Measurements from ENCODE around the gene DPH3.

DPH3 gene

DNA sequence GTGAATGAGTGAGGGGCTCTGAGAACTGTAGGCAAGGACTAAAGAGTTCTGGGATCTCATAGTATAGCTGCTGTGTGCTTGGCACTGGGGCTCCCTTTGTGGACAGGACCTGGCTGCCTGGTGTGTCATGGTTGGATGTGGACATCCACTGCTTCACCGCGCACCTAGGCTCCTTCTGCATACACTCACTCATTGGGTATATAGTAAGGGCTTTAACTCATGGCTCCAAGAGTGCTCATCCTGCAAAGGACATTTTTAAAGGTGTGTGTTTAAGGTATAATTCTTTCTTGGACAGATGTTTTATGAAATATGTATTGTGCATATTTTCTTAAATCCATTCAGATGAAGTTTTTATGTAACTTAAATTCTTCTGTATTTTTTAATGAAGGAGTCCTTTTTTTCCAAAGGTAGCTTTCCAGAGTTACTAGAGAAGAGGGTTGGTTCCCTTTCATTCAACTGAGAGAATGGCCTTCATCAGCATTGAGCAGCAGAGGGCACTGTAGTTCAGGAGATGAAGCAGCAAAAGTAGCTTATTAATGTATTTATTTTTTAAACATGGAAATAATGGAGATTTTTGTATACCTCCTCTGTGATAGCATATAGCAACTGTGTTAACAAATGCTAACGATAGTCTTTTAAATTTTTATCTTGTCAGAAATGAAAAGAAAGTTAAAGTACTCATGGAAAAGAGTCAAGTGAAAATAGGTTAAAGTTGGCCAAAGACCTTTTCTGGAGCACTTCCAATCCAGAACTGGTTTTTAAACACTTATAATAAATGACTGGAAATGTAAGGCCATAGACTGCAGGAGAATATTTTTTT lies 25.5 kb upstream of the DPH3 start:
- DNase-seq, result peak; percentile 54

- DNase-seq, result no peak
These were observed 24.6 kb upstream of the DPH3 start for GRCh38 chr3:16289144-16289889.

- no peak for DNase-seq
These were observed 23.9 kb upstream of the DPH3 start for GRCh38 chr3:16288664-16289063.

DNA sequence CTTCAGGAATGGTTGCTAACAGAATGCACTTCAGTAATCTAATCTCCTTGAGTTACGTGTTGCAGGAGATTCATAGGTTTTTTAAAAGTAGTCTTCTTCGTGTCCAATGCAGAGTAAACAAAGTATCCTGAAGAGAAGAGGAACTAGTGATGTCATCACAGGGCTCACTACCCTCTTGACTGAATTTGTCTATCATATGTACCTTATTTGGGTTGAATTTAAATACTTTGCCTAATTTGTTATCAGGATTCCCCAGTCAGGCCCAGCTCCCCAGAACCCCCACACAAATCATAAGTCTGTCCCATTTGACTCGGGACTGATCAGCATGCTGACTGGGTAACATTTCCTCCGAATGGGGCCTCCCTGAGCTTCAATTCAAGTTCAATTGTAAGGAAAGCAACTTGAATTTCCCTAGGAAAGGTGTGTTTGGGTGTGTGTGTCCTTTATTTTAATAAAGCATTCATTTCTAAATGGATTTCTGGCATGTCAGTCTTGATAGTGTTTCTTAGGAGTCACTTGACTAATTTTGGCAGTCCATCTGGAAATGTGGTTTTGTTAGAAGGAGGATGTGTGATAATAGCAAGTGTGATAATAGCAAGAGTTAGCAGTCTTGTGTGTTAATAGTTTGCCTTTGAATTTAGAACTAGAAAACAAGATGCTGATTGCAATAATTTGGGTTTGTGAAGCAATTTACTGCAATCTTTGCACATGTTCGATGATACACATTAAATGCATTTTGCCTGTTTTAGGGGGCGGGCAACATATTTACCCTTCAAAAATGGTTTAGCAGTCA lies 22.2 kb upstream of the DPH3 start:
- no peak for DNase-seq

- DNase-seq, result no peak
These were observed 21.4 kb upstream of the DPH3 start for GRCh38 chr3:16286161-16286560.

GRCh38 chr3:16284633-16285032 lies 19.9 kb upstream of the DPH3 start:
- no peak for DNase-seq

DNA sequence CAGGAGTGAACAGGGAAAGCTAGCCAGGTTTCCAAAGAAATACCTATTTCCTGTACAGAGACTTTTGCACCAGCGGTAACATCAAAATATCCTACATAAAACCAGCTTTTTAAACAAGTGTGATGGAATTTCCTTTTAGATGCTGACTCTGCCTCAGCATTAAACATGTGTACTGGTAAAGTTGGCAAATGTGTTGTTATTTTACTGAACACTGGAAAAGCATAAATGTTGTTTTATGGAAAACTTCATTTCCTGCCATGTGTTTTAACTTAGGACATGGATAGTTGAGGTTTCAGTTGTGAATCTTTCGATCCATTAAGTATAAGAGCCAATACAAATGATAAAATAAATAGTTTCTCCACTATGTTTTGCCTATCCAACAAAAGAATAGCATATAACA lies 15.9 kb upstream of the DPH3 start:
- DNase-seq, result peak; percentile 38

GRCh38 chr3:16279010-16279801 lies 14.5 kb upstream of the DPH3 start:
- DNase-seq, result no peak

GRCh38 chr3:16277471-16277870 lies 12.7 kb upstream of the DPH3 start:
- DNase-seq, result no peak

DNA sequence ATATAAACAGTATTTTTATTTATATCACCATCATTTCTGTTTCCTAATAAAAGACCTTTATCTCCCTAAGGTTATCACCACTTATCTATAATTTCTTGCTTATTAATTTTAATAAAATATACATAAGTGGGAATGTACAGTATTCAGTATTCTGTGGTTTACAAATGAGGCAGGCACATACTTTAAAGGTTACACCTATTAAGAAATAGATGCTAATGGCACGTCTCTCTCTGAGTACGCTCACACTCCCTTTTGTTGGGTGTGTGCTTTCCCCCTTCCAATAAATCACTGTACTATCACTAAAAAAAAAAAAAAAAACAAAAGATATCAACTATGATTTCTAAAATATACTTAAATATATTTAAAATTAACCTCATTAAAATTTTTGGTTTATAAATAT lies 9.1 kb upstream of the DPH3 start:
- DNase-seq, result no peak

DNA sequence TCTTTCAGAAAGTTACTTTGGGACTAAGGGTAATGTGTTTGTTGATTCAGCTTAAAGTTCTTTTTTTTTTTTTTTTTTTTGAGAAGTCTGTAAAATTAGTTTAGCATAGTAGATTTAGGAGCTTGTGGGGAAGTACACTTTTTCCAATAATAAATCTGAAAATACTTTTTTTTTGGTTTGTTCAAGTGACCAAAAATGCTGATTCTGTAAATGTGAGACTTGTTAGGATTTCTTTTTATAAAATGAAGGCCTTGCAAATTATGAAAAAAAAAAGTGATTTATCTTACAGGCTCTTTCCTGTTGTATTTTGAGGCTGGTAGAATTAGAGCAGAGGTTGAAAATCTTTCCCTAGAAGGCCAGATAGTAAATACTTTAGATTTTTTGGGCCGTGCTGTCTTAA lies 7.8 kb upstream of the DPH3 start:
- DNase-seq, result no peak

GRCh38 chr3:16270855-16271254 lies 6.1 kb upstream of the DPH3 start:
- DNase-seq, result no peak

DNA sequence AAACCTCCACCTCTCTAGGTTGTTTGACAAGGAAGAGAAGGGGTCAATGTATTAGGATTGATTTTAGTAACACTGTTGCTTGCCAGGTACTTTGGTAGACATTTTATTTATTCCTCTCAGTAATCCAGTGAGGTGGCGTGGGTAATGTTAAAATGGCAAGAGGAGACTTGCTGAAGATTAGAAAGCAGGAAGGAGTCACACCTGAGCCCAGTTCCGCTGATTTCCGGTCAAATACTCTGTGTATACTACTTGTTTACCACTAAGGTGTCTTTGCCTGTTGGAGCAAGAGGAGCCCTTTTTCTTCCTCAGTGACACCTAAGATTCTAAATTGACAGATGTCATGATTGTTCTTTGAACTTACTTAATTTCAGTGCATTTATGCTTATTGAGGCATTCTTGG lies 2.0 kb upstream of the DPH3 start:
- no peak for DNase-seq

- no peak for DNase-seq
These were observed 678 bp upstream of the DPH3 start for GRCh38 chr3:16265455-16265786.

- no peak for DNase-seq
These were observed 502 bp downstream of the DPH3 start for GRCh38 chr3:16264174-16264707.

DNA sequence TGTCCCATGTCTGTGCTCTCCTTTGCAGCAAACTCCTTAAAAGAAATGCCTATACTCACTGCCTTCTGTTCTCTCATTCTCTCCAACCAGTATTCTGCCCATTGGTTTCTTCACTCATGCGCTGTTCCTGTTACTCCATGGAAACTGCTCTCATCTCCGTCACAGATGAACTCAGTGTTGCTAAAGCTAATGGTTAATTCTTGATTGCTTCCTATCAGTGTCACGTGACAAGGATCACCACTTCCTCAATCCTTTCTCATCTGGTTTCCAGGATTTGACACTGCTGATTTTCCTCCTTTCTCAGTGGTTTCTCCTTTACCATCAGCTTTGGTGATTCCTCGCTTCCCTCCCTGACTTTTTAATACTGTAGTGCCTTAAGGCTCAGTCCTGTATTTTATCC lies 2.6 kb downstream of the DPH3 start:
- DNase-seq, result no peak

- DNase-seq, result no peak
These were observed 4.7 kb downstream of the DPH3 start for GRCh38 chr3:16260046-16260445.

DNA sequence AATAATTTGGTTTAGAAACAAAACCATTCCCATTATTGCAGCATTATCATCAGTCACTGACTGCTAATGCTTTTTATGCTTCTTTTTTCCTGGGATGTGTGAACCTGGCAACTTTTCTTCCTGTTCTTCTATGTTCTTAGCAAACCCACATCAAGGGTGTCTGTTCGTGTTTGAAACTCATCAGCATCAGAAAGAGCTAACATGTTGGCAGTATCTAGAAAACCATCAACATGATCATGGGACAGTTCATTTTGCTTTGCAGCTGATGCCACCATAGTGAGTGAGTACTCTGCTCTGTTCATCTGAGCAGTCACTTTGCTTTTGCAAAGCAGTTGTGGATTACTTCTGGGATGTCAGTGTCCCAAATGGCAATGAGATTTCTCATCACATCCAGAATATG lies 5.9 kb downstream of the DPH3 start:
- DNase-seq, result no peak

GRCh38 chr3:16258177-16258576 lies 6.6 kb downstream of the DPH3 start:
- DNase-seq, result no peak

GRCh38 chr3:16257309-16257708 lies 7.4 kb downstream of the DPH3 start:
- no peak for DNase-seq

DNA sequence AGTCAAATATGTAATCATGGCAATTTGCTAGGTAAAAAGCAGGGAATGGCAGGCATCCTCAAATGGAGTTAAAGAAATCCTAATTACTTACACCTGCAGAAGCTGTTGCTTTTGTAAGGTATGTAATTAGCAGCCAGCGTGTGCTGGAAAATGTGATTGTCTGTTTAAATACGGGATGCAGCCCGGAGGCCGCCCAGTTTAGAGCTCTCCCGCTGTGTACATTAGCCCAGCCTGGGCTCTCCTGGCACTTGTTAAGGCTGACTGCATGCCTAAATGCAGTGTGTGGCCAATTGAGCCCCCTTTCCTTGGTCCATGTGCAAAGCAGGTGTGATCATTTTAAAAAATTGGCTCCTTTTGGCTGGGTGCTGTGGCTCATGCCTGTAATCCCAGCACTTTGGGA lies 9.0 kb downstream of the DPH3 start:
- DNase-seq, result no peak

DNA sequence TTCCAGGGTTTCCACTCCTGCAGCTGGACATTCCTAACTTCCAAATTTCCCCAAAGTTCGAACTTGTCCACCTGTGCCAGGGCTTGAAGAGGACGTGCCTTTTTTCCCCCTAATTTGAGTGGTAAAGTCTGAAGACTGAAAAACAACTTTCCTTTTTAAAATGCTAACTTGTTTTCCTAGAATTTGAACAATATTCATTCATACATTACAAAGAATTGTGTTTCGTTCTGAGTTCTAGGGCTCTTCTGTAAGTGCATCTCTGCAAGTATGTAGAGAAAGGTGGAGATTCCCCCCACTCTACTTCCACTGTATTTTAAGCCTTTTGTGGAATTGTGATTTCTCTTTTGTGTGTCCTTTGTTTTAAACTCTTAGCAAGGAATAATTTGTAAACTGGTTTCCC lies 9.4 kb downstream of the DPH3 start:
- DNase-seq, result no peak
